Smooth muscle cell (in vitro differentiated cells): Measurements from ENCODE around the gene UBE3A. TPM values are rescaled to one million over a fixed set of nuclear protein-coding genes. Genes with fewer than 3 reads are reported as not detected.

Experiments
- DNase-seq: peaks from one replicate; lab custom pipeline; 2025; ENCODE audit not compliant: unreplicated experiment; lab: John Stamatoyannopoulos, UW
- H2AFZ ChIP-seq: fragments of 200-600 bp; sonication (generic); 2 replicates; pipeline ENCODE4 v1.6.0; 2016; ENCODE audit warnings: antibody characterized with exemption, low read depth, mild to moderate bottlenecking
- H3F3A ChIP-seq: fragments of 200-600 bp; sonication (generic); 2 replicates; pipeline ENCODE4 v1.6.0; 2017; ENCODE audit warnings: antibody characterized with exemption, low read depth
- H3K27ac ChIP-seq: fragments of 200-600 bp; sonication (generic); 2 replicates; pipeline ENCODE4 v1.5.1; 2016; ENCODE audit warnings: low read depth, mild to moderate bottlenecking
- H3K27me3 ChIP-seq: fragments of 200-600 bp; sonication (generic); 2 replicates; pipeline ENCODE4 v1.6.1; 2016; ENCODE audit warnings: low read depth, mild to moderate bottlenecking
- H3K36me3 ChIP-seq: fragments of 200-600 bp; sonication (generic); 2 replicates; pipeline ENCODE4 v1.5.1; 2016; ENCODE audit warnings: low read depth
- H3K4me1 ChIP-seq: fragments of 200-600 bp; sonication (generic); 2 replicates; pipeline ENCODE4 v1.5.1; 2016; ENCODE audit warnings: low read depth
- H3K4me2 ChIP-seq: fragments of 200-600 bp; sonication (generic); 2 replicates; pipeline ENCODE4 v1.6.0; 2016; ENCODE audit warnings: mild to moderate bottlenecking
- H3K4me3 ChIP-seq: fragments of 200-600 bp; sonication (generic); 2 replicates; pipeline ENCODE4 v1.5.1; 2016; ENCODE audit warnings: mild to moderate bottlenecking
- H3K79me2 ChIP-seq: fragments of 200-600 bp; sonication (generic); 2 replicates; pipeline ENCODE4 v1.6.0; 2016; ENCODE audit warnings: low read depth, mild to moderate bottlenecking
- H3K9ac ChIP-seq: fragments of 200-600 bp; sonication (generic); 2 replicates; pipeline ENCODE4 v1.6.0; 2016; ENCODE audit warnings: low read depth
- H3K9me3 ChIP-seq: fragments of 200-600 bp; sonication (generic); replicated peaks from 2 replicates; pipeline ENCODE4 v1.5.1; 2016; ENCODE audit warnings: low read depth
- H4K20me1 ChIP-seq: fragments of 200-600 bp; sonication (generic); 2 replicates; pipeline ENCODE4 v1.6.0; 2016; ENCODE audit warnings: low read depth
- WGBS: methylation state at CpG from one replicate; pipeline ENCODE4 v1.1.7; 2016; ENCODE audit warnings: low lambda C conversion rate; 5-methylcytosine and 5-hydroxymethylcytosine counted together
- polyA plus RNA-seq: library from polyadenylated mRNA; unstranded; fragments of >200 nt; fragmentation: Nextera tagmentation; extraction: Ambion mirVana; gene quantifications from 2 replicates; pipeline ENCODE4 v1.2.1, GENCODE V29; 2016
- total RNA-seq: library from RNA; depleted of rRNA; stranded (reverse); fragments of >200 nt; gene quantifications from 2 replicates; pipeline ENCODE4 v1.2.3, GENCODE V29; 2014
- TF ChIP-seq, protein P1 (sequence below): fragments of 200-600 bp; sonication (generic); IDR thresholded peaks from 2 replicates; pipeline ENCODE4 v1.5.1; 2017; ENCODE audit warnings: borderline replicate concordance, mild to moderate bottlenecking, antibody characterized with exemption; ENCODE audit not compliant: insufficient read depth, poor library complexity, severe bottlenecking

The UBE3A gene
- total and polyA plus RNA-seq, 2 experiments from 2014 or later = 66.6 to 93.9 TPM

GRCh38 chr15:25470230-25470629, 31.4 kb upstream of the UBE3A start:
- H3F3A ChIP-seq = no peaks in the 10 kb centered on the region

GRCh38 chr15:25469377-25469776, 30.6 kb upstream of the UBE3A start:
- Histone ChIP-seq H3K36me3 (no peaks in the 10 kb centered on the region), H3K27me3 (no peaks in the 10 kb centered on the region), H3F3A (no peaks in the 10 kb centered on the region), H2AFZ (no peak overlapping the region), H3K27ac (no peak overlapping the region), H3K4me1 (no peaks in the 10 kb centered on the region), H3K79me2 (no peaks in the 10 kb centered on the region), H3K9me3 (no peaks in the 10 kb centered on the region), H3K4me3 (no peak overlapping the region), H4K20me1 (no peaks in the 10 kb centered on the region), H3K4me2 (no peak overlapping the region), H3K9ac (no peak overlapping the region)
- no peak for DNase-seq
- TF ChIP-seq, protein P1, sequence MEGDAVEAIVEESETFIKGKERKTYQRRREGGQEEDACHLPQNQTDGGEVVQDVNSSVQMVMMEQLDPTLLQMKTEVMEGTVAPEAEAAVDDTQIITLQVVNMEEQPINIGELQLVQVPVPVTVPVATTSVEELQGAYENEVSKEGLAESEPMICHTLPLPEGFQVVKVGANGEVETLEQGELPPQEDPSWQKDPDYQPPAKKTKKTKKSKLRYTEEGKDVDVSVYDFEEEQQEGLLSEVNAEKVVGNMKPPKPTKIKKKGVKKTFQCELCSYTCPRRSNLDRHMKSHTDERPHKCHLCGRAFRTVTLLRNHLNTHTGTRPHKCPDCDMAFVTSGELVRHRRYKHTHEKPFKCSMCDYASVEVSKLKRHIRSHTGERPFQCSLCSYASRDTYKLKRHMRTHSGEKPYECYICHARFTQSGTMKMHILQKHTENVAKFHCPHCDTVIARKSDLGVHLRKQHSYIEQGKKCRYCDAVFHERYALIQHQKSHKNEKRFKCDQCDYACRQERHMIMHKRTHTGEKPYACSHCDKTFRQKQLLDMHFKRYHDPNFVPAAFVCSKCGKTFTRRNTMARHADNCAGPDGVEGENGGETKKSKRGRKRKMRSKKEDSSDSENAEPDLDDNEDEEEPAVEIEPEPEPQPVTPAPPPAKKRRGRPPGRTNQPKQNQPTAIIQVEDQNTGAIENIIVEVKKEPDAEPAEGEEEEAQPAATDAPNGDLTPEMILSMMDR = no peak
- WGBS = 87% methylated on average over 1 of the region's 1 CpG

More at GRCh38 chr15:25470230-25470629, 31.4 kb upstream of the UBE3A start:
- WGBS = 88% methylated on average over 1 of the region's 1 CpG
- DNase-seq = no peak
- Histone ChIP-seq H3K4me3 (no peak overlapping the region), H4K20me1 (no peaks in the 10 kb centered on the region), H3K9me3 (no peaks in the 10 kb centered on the region), H3K4me2 (no peak overlapping the region), H3K27ac (no peak overlapping the region), H2AFZ (no peak overlapping the region), H3K79me2 (no peaks in the 10 kb centered on the region), H3K4me1 (no peaks in the 10 kb centered on the region), H3K27me3 (no peaks in the 10 kb centered on the region), H3K9ac (no peak overlapping the region), H3K36me3 (no peaks in the 10 kb centered on the region)
- TF ChIP-seq, protein P1 = no peak

- H3K27ac ChIP-seq = no peak overlapping the region
- no peak for DNase-seq
- H3K9me3 ChIP-seq = no peaks in the 10 kb centered on the region
- no peaks in the 10 kb centered on the region for H3F3A ChIP-seq
- H3K4me1 ChIP-seq = no peaks in the 10 kb centered on the region
- no peak overlapping the region for H3K4me2 ChIP-seq
- no peak overlapping the region for H2AFZ ChIP-seq
- TF ChIP-seq, protein P1 = no peak
- H4K20me1 ChIP-seq = no peaks in the 10 kb centered on the region
- H3K9ac ChIP-seq = no peak overlapping the region
- H3K79me2 ChIP-seq = no peaks in the 10 kb centered on the region
- no peak overlapping the region for H3K4me3 ChIP-seq
- no peaks in the 10 kb centered on the region for H3K36me3 ChIP-seq
- WGBS = 96% methylated on average over 10 of the region's 10 CpGs
- H3K27me3 ChIP-seq = no peaks in the 10 kb centered on the region
These were observed 29.8 kb upstream of the UBE3A start for GRCh38 chr15:25468611-25469010.

GRCh38 chr15:25465835-25466234, 27.0 kb upstream of the UBE3A start:
- Histone ChIP-seq H3K4me1 (no peaks in the 10 kb centered on the region), H2AFZ (no peak overlapping the region), H3K27me3 (no peaks in the 10 kb centered on the region), H3F3A (no peaks in the 10 kb centered on the region), H3K27ac (no peak overlapping the region), H3K4me3 (no peak overlapping the region), H3K9me3 (no peaks in the 10 kb centered on the region), H4K20me1 (no peaks in the 10 kb centered on the region), H3K79me2 (no peaks in the 10 kb centered on the region), H3K4me2 (no peak overlapping the region), H3K9ac (no peak overlapping the region), H3K36me3 (no peaks in the 10 kb centered on the region)
- DNase-seq = no peak
- WGBS = 45% methylated on average over 1 of the region's 1 CpG
- TF ChIP-seq, protein P1 = no peak
